Lung microvascular endothelial cell (primary cell): ENCODE measurements around the gene OTOG. TPM values are rescaled to one million over a fixed set of nuclear protein-coding genes. Genes with fewer than 3 reads are reported as not detected.

ENCODE experiments used
- DNase-seq, 2 donors: peaks; one replicate each; pipeline versions ENCODE4 v3.0.0 to v3.0.0-alpha.2; 2010; ENCODE audit warnings: low read depth in 2 of 2
- total RNA-seq: library from RNA; depleted of rRNA; stranded (reverse); fragments of >200 nt; gene quantifications from 2 replicates; pipeline ENCODE4 v1.2.1, GENCODE V29; 2014

The OTOG gene
- total RNA-seq, 1 donor from 2014 or later: not detected

GRCh38 chr11:17540807-17541206 is 6.3 kb upstream of the OTOG start:
- no peak for DNase-seq

DNA sequence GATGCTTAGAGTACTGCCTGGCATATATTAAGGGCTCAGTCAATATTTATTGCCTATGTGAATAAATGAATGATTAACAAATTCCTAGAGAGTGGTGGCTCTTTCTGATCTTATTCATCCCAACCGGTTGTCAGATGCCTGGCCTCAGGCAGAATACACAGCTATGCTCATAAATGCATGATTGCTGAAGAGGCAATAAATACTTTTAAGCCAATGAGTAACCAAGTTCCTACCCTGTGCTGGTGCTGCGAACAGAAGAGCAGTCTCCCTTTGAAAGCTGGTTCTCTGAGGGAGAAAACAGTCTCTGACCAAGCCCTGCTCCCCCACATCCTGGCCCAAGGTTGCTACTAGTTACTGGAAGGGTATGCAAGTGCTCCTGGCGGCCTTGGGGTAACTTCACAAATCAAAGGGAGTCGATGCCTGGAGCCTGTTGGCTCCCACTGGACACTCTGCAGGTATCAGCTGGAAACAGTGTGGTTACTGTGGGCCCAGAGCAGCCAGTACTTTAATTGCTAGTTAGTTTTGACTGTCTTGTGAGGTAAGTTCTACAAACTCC is 5.7 kb upstream of the OTOG start:
- DNase-seq: no peak

GRCh38 chr11:17542249-17542648 is 4.8 kb upstream of the OTOG start:
- DNase-seq: no peak

GRCh38 chr11:17543041-17543440 is 4.0 kb upstream of the OTOG start:
- no peak for DNase-seq

DNA sequence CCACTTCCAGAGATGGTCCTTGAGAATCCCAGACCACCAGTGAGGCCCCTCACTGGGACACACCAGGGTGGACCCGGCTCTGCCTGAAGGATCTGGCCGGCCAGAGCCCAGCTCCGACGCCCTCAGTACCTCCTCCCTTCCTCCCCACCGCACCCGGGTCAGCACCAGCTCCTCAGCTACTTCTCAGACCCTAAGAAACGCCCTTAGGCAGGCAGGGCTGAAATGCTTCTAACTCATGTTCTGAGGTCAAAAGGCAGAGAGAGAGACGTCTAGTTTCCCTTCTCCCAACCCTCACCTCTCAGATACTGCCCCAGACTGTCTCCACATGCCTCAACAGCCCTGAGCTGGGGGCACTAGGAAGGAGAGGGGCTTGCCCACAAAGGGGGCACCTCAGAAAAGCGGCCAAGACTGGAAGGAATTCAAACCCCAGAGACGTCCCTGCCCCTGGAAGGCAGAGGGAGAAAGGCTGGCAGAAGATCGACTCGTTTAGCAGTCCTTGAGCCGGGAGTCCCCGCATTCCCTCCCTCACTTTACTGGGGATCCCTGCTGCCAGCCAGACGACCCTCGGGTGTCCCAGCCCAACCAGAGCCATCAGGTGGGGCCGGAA is 3.4 kb upstream of the OTOG start:
- no peak for DNase-seq

- DNase-seq: no peak
These were observed 2.9 kb upstream of the OTOG start, which contains the start of gene USH1C for GRCh38 chr11:17544181-17544622. Gene USH1C (minus strand): TSS chr11:17544416. CDS start chr11:17544307, 109 bp downstream.

- DNase-seq: no peak
These were observed 819 bp upstream of the OTOG start for GRCh38 chr11:17546240-17546639.

DNA sequence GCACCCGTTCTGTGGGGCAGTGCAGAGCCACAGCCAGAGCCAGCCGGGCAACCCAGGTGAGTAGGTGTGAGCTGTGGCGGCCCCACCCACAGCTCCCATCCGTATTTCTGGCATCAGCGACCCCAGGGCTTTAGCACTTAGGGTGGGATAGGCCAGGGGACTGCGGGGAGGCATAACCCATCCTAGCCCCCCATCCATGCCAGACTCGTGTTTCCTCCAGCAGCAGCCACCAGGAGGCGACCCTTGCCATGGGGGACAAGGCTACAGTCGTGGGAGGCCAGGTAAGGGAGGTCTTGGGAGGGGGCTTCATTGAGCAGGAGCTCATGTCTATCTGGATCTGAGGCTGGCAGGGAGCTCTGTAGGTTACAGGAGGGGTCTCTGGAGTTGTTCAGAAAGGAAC is 873 bp downstream of the OTOG start:
- no peak for DNase-seq

DNA sequence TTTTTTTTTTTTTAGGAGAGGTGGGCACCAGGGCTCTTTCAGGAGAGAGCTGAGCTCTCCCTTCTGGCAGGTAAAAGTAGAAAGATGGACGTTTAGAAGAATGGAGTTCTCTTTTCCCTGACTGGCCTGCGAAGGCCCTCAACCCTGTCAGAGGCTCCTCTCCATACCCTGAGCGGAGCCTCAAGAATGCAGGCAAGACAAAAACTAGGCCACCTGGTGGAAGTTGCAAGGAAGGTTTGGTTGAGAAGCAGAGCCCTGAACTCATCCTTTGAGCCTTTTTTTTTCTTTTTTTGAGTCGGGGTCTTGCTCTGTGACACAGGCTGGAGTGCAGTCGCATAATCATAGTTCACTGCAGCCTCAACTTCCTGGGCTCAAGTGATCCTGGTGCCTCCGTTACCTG is 1.4 kb downstream of the OTOG start:
- no peak for DNase-seq

DNA sequence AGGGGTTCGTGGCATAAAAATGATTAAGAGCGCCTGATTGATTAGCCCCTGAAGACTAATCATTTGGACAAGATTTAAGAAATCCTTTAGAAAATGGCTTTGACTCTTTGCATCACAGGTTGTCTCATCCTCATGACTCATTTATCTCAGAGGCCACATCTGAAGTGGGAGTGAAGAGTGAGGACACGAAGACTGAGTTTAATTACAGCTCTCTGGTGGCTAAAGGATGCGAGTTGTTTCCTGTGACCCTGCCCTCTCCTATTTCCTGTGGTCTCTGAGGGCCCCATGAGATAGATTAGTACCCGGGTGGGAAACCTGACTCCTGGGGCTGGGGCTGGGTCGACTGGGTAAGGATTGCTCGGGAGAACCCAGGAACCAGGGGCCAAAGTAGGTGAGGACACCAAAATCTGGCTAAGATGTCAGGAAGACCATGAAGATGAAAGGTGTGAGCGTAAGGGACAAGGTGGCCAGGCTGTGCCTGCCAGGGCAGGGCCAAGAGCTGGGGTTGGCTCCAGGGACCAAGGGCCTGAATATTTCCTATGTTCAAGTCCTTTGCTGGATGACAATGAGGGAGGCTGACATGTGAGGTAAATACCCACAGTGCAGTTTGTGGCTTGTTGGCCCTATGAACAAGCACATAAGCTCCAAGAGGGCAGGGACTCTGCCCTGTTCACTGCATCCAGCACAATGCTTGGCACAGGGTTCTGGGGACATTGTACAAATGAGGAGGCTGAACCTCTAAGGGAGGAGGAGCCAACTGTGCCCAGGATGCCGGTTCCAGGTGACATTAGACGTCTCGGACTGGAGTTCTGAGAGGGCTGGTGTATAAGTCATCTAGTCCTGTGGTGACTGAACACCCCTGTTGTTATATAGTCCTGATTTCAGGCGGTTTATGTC is 3.6 kb downstream of the OTOG start:
- DNase-seq: no peak

DNA sequence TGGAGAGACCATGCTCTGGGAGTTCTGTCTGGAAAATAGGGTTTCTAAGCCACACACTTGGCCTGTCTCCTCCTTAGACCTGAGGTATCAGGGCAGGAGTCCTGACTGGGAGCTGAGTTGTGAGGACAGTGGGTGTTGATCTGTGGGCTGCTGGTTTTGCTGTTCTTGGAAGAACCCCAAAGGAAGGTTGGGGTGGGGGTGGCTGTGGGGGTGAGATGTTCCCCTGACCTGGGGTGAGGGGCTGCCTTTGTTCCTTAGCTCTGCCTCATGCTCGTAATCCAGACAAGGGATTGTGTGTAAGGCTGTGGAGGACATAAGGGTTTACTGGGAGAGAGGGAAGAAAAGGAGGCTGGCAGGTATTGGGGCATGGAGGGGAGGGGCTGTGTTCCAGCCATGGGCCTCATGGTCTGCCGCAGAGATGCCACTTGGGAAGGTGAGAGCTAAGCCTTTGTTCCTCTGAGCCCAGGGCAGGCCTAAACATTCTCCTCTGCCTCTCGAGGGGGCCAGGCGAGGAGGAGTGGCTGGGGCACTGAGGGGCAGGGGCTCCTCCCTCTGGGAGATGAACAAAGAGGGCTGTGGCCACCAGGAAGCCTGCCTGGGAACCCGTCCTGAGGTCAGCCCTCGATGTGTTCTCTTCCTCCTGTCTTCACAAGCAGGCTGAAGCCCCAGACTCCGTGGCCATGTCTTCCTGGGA is 4.4 kb downstream of the OTOG start:
- no peak for DNase-seq

DNA sequence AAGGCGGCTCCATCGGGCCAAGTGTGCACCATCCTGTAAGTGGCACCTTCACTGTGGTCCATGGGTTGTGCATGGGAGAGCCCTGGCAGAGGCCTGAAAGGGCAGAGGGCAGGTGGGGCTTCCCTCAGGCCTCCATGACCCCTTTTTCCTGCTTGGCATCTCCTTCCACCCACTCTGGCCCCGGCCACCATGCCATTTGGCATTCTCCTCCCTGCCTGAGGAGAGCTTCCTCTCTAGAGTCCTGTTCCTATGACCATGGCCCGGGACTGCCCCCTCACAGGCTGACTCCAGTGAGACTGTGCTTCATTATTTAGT is 4.9 kb downstream of the OTOG start:
- no peak for DNase-seq

DNA sequence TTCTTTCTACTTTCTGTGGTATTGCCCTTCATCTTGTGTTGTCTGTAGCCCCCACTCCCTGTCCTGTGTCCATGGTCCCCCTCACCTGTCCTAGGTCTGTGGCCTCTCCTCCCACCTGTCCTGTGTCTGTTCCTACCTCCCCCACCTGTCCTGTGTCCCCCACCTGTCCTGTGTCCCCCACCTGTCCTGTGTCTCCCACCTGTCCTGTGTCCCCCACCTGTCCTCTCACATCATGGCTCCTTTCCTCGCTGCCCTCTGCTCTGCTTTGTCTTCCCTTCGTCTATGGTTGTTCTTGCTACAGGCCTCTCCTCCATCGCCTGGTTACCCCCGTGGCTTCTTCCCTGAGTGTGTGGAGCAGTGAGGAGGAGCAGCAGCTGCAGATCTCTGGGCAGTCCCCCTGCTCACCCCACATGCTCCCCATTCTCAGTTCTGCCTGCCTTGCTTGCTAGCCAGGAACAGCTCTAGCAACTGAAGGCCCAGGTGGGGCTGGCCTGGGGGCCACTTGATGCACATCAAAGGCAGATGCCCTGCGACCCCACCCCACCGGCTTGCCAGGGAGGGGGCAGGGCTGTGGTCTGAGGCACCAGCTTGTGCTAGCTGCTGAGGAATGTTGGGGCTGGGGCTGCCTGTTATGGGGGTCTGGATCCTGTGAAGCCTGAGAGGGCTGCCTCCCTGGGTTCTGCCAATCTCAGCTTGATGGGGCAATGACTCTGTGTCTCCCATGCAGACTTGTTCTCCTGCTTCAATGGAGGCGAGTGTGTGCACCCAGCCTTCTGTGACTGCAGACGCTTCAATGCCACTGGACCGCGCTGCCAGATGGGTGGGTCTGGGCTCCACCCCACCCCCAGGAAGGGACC is 5.6 kb downstream of the OTOG start:
- DNase-seq: peak in 1 of 2 donors; percentile 6

- no peak for DNase-seq
These were observed 6.1 kb downstream of the OTOG start for GRCh38 chr11:17553249-17553546.

- no peak for DNase-seq
These were observed 7.4 kb downstream of the OTOG start for GRCh38 chr11:17554487-17554886.

- no peak for DNase-seq
These were observed 9.9 kb downstream of the OTOG start for GRCh38 chr11:17556999-17557398.

- DNase-seq: no peak
These were observed 11.1 kb downstream of the OTOG start for GRCh38 chr11:17558025-17558780.

GRCh38 chr11:17558916-17559315 is 11.9 kb downstream of the OTOG start:
- no peak for DNase-seq

DNA sequence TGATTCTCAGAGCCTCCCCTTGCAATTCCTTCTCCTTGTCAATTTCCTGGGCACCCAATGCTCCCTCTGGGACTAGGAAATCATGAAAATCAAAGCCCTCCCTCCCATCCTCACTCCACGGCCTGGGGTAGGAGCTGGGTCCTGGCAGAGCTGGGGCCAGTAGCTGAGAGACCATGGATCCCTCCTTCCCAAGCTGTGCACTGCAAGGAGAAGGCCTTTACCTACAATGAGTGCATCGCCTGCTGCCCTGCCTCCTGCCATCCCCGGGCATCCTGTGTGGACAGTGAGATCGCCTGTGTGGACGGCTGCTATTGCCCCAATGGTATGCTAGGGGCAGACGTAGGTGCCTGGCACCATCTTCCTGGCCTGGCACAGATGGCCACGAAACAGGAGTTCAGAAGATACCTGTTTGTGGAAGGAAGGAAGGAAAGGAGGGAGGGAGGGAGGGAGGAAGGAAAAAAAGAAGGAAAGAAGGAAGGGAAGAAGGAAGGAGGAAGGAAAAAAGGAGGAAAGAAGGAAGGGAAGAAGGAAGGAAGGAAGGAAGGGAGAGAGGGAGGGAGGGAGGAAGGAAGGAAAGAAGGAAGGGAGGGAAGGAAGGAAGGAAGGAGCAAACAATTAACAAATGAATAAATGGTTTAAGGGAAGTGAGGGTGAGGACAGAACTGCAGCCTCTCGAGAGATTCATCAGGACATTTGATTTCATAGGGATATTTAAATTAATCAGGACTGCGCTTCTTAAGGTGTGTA is 12.5 kb downstream of the OTOG start:
- DNase-seq: no peak
